ENCODE measurements around the gene DNAH9.

DNA sequence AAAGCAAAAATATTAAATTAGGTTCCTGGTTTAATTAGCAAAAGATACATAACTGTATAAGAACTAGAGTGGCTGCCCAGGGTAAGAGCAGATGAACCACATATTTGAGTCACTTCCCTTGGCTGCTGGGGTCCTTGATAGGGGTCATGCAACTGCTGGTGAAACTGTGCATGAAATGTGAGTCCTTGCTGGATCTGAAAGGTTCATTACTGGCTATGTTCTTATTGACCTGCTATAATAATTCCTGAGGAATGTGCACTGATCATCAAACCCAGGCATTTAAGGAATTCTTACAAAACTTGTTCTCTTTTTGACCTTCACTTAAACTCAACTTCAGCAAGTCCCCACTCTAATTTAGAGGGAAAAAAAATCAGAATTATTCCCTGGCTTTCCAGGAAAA is 215.6 kb downstream of the DNAH9 start:
- TF ChIP-seq POLR2A (IDR thresholded peaks at IDR 0.05) = no peak
- TF ChIP-seq, protein P1, sequence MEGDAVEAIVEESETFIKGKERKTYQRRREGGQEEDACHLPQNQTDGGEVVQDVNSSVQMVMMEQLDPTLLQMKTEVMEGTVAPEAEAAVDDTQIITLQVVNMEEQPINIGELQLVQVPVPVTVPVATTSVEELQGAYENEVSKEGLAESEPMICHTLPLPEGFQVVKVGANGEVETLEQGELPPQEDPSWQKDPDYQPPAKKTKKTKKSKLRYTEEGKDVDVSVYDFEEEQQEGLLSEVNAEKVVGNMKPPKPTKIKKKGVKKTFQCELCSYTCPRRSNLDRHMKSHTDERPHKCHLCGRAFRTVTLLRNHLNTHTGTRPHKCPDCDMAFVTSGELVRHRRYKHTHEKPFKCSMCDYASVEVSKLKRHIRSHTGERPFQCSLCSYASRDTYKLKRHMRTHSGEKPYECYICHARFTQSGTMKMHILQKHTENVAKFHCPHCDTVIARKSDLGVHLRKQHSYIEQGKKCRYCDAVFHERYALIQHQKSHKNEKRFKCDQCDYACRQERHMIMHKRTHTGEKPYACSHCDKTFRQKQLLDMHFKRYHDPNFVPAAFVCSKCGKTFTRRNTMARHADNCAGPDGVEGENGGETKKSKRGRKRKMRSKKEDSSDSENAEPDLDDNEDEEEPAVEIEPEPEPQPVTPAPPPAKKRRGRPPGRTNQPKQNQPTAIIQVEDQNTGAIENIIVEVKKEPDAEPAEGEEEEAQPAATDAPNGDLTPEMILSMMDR (IDR thresholded peaks at IDR 0.05) = no peak

All from body of pancreas (tissue), 4 donors.